ENCODE data around the gene TBRG4.

Gene TBRG4

DNA sequence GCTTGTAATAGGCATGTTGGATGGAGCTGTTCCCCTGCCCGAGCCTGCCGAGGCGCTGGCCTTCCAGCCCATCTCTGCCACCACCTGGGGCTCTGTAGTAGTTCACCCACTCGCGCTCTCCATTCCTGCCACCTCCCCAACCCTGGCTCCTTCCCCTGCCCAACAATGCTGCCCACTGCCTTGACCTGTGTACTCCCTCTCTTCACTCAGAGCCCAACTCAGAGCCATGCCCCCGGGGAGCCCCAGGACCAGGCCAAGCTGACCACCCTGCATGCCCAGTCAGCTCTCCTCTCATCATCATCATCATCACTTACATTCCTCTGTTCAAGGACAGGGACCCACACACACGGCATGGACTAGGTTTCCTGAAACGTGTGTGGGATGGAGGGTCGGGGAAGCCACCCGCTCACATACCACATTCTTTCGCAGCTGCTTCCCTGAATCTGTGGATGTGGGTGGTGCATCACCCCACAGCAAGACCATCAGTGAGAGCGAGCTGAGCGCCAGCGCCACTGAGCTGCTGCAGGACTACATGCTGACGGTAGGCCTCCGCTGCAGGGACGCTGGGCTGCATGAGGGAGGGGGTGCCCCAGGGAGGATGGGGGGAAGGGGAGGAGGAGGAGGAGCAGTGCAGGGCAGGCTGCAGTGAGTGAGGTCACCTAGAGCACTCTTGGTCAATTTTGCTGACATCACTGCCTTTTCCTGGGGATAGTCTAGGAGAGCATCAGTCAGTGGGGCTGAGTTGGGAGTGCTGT lies 38.3 kb downstream of the TBRG4 start:
- no peak for DNase-seq

- DNase-seq, result no peak
Measured at GRCh38 chr7:45072131-45073030, 39.1 kb downstream of the TBRG4 start.

- no peak for DNase-seq
Measured at GRCh38 chr7:45071528-45071927, 40.0 kb downstream of the TBRG4 start.

DNA sequence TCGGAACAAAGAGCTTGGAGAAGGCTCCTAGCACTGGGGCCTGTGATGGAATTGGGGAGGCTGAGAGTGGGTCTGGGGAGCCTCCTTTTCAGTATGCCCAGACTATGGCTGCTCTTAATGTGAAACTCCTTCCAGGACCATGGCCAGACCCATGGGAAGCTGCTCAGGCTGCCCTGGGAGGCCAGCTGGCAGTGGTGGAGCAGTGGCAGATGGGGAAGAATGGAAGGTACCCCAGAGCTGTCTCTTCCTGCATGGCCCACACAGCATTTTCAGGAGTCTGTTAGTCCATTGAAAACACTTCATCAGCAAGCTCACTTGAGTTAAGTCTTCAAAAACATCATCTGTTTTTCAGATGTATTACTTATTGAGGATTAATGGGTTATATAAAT lies 41.2 kb downstream of the TBRG4 start:
- DNase-seq, result no peak

DNA sequence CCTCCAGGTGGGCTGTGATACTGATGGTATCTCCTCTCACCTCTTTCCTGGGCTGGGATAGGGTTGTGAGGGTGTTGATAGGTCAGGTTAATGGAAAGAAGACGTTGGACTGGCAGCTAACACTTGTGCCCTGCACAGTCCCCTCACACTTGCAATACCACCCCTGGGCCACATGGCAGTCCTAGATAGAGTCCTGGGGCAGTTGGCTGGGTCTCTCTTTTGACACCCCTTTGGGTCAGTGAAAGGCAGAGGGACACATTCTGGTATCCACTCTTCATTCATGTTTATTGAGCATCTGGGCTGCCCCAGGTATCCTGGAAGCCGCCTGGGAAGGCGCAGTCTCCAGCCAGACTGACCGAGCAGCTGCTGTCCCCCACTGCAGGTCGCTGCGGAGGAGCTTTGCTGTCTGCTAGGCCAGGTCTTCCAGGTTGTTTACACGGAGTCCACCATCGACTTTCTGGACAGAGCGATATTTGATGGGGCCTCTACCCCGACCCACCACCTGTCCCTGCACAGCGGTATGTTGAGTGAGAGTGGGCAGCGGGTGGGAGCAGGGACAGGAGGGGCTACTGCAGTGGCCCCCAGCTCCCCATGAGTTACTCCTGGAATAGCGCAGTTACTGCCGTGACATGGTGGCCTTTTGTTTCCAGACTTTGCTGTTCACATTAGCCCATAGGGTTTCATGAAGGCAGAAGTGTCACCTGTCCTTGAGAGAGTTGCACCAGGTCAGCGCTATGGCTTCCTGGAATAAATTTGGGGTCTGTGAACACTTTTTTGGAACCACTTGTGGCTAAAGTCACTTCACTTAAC lies 41.8 kb downstream of the TBRG4 start:
- DNase-seq, result no peak

DNA sequence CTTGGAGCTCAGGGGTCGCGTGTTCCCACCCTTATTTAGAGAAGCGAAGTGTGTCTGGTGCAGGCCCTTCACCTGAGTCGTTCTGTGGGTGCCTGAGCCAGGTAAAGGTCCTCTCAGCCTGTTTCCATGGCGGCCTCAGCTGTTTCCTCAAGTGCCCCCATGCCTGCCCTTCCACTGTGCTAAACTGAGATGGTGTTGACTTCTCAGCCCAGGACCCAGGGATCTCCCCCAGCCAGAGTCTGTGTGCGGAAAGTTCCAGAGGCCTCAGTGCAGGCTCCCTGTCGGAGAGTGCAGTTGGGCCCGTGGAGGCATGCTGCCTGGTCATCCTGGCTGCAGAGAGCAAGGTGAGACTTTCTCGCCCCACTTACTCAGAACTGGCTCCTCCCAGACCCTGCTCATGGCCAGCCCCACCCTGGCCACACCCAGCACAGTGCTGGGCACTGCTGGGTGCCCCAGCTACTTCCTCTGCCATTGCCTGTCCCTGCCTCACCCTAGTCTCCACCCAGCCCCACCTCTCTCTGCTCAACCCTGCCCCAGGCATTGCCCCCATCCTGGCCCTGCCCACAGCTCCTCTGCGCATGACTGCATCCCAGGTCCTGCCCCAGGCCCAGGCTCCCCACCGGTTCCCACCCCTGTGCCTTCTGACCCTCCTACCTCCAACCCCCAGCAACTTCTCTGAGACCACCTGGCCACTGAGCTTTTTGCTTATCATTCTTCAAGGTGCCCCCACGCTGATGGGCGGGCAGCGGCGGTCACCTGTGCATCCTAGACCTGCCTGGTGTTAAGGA lies 43.1 kb downstream of the TBRG4 start:
- no peak for DNase-seq

- DNase-seq, result no peak
Measured at GRCh38 chr7:45067582-45067981, 43.9 kb downstream of the TBRG4 start.

DNA sequence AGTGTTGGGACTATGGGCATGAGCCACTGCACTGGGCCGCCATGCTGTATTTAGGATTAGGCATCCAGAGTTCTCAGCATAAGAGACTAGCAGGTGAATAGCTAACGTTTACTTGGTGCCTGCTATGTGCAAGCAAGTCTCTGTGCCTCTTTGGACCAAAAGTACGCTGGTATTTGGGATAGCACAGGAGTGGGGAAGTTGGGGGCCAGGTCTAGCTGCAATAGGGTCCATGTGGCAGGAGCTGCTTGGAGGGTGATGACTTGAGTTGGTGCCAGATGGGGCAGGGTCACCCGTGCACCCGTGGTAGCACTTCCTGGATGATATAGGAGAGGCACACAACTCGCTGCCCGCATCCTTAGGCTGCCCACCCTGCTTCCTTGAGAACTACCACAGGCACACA lies 45.1 kb downstream of the TBRG4 start:
- no peak for DNase-seq

- DNase-seq, result no peak
Measured at GRCh38 chr7:45065031-45065995, 46.2 kb downstream of the TBRG4 start.

GRCh38 chr7:45064047-45064725 lies 47.3 kb downstream of the TBRG4 start:
- no peak for DNase-seq

GRCh38 chr7:45061806-45062425 lies 49.6 kb downstream of the TBRG4 start:
- DNase-seq, result no peak

GRCh38 chr7:45061352-45061751 lies 50.1 kb downstream of the TBRG4 start:
- DNase-seq, result no peak

- DNase-seq, result no peak
Measured at GRCh38 chr7:45060295-45060694, 51.2 kb downstream of the TBRG4 start.

DNA sequence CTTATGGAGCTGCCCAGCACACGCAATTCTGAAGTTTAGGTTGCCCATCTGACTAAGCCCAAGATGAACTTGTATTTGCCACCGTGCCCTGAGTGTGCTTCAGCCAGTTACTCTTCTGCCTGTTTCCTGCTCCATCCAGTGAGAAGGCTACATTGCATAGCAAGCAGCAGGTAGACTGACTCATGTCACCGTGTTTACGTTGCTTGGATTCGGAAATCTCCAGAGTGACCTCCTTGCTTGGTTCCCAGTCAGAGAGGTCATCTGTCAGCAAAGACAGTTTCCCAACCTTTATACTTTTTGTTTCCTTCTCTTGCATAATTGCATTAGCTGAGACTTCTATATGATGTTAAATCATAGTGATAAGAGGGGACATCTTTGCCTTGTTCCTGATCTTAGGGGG lies 53.6 kb downstream of the TBRG4 start:
- no peak for DNase-seq

GRCh38 chr7:45055594-45056219 lies 55.8 kb downstream of the TBRG4 start:
- no peak for DNase-seq

GRCh38 chr7:45055016-45055415 lies 56.5 kb downstream of the TBRG4 start:
- DNase-seq, result no peak

GRCh38 chr7:45054442-45054841 lies 57.1 kb downstream of the TBRG4 start:
- no peak for DNase-seq

- DNase-seq, result no peak
Measured at GRCh38 chr7:45053941-45054340, 57.6 kb downstream of the TBRG4 start.

DNA sequence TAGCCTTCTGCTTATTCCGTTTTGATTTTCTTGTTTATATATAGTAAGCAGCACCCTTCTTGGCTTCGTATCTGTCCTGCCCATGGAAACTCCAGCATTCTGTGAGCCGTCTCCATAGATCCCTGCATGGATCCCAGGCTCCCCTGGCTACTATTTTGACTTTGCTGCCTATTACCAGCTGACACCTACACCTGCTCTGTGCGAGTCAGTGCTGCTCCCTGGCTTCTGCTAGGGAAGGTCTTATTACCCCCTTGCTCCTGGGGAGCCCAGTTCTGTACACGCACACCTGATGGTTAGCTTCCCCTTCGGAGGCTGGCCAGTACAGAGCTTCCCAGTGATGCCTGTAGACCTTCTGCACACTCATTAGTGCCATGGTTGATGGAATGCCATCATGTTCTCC lies 58.1 kb downstream of the TBRG4 start:
- no peak for DNase-seq

DNA sequence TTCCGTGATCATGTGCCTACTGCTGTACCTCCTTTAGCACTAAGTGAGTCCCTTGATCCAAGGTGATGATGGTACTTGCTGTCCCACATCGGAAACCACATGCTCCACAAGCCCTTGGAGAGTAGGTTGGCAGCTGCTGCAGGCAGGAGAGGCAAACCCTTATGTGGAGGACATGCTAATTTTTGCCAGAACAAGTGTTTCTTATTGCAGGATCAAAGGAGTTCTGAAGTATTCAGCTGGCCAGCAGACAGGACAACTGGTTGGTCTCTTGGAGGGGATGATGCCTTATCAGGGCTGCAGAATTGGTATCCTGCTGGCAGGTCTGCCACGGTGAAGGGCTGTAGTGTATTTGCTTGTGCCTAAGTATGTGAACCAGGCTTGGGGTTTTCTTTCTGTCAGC lies 59.5 kb downstream of the TBRG4 start:
- DNase-seq, result no peak
